Neural cell (in vitro differentiated cells): Measurements from ENCODE around the gene ITGB2. TPM values are rescaled to one million over a fixed set of nuclear protein-coding genes. Genes with fewer than 3 reads are reported as not detected.

Source experiments
- H2AFZ ChIP-seq: fragments of 200-600, 300-800 bp; sonication (generic), shearing (Covaris generic); 2 replicates; pipeline ENCODE4 v1.6.0; 2014; ENCODE audit warnings: low read depth, mild to moderate bottlenecking, antibody characterized with exemption, low read length, moderate library complexity
- H3F3A ChIP-seq: fragments of 200-600 bp; shearing (Covaris generic); 2 replicates; pipeline ENCODE4 v1.6.1; 2016; ENCODE audit warnings: mild to moderate bottlenecking, moderate library complexity, mixed read lengths, antibody characterized with exemption, low read length; ENCODE audit not compliant: insufficient read depth, poor library complexity, severe bottlenecking
- H3K27ac ChIP-seq: fragments of 200-600, 300-800 bp; sonication (generic), shearing (Covaris generic); 2 replicates; pipeline ENCODE4 v1.5.1; 2014; ENCODE audit warnings: mild to moderate bottlenecking, low read length, moderate library complexity
- H3K27me3 ChIP-seq: fragments of 300-800, 200-600 bp; sonication (generic), shearing (Covaris generic); 2 replicates; pipeline ENCODE4 v1.6.0; 2014; ENCODE audit warnings: mild to moderate bottlenecking, low read depth, low read length, moderate library complexity; ENCODE audit not compliant: insufficient read depth
- H3K36me3 ChIP-seq: fragments of 300-800, 200-600 bp; sonication (generic), shearing (Covaris generic); 2 replicates; pipeline ENCODE4 v1.5.1; 2014; ENCODE audit warnings: mild to moderate bottlenecking, antibody characterized with exemption, low read length, moderate library complexity; ENCODE audit not compliant: insufficient read depth
- H3K4me2 ChIP-seq: fragments of 300-800, 200-600 bp; sonication (generic), shearing (Covaris generic); 2 replicates; pipeline ENCODE4 v1.6.0; 2014; ENCODE audit warnings: mild to moderate bottlenecking, low read length
- H3K4me3 ChIP-seq: fragments of 300-800, 200-600 bp; sonication (generic), shearing (Covaris generic); 2 replicates; pipeline ENCODE4 v1.5.1; 2014; ENCODE audit warnings: mild to moderate bottlenecking, low read length, moderate library complexity
- H3K79me2 ChIP-seq: fragments of 200-600 bp; shearing (Covaris generic); replicated peaks from 2 replicates; pipeline ENCODE4 v1.6.0; 2014; ENCODE audit warnings: mild to moderate bottlenecking, low read length, moderate library complexity; ENCODE audit not compliant: insufficient read depth
- H3K9ac ChIP-seq: fragments of 300-800, 200-600 bp; sonication (generic), shearing (Covaris generic); 2 replicates; pipeline ENCODE4 v1.6.1; 2016; ENCODE audit warnings: mild to moderate bottlenecking, low read length, mixed read lengths
- H3K9me2 ChIP-seq: fragments of 200-600 bp; shearing (Covaris generic); 2 replicates; pipeline ENCODE4 v1.6.1; 2016; ENCODE audit warnings: mild to moderate bottlenecking, low read length, mixed read lengths; ENCODE audit not compliant: insufficient read depth
- H3K9me3 ChIP-seq: fragments of 200-600, 300-800 bp; sonication (generic), shearing (Covaris generic); 2 replicates; pipeline ENCODE4 v1.6.1; 2016; ENCODE audit warnings: mild to moderate bottlenecking, mixed run types, low read length, moderate library complexity, mixed read lengths
- H4K20me1 ChIP-seq: fragments of 200-600 bp; shearing (Covaris generic); 2 replicates; pipeline ENCODE4 v1.6.1; 2016; ENCODE audit warnings: mild to moderate bottlenecking, mixed run types; ENCODE audit not compliant: insufficient read depth
- EP300 ChIP-seq: fragments of 450-650 bp; conservative IDR thresholded peaks from 2 replicates; pipeline ENCODE4 v1.6.1; 2014; ENCODE audit warnings: antibody characterized with exemption, mild to moderate bottlenecking, moderate library complexity; ENCODE audit not compliant: poor library complexity, severe bottlenecking
- EZH2 ChIP-seq: fragments of 200-600, 300-800 bp; shearing (Covaris generic), sonication (generic); IDR thresholded peaks from 2 replicates; pipeline ENCODE4 v1.6.1; 2014; ENCODE audit warnings: antibody characterized with exemption, low read length, borderline replicate concordance, mild to moderate bottlenecking; ENCODE audit not compliant: insufficient read depth, poor library complexity, severe bottlenecking
- MXI1 ChIP-seq: fragments of 450-650 bp; conservative IDR thresholded peaks from 2 replicates; pipeline ENCODE4 v1.6.1; 2014; ENCODE audit warnings: antibody characterized with exemption, mild to moderate bottlenecking; ENCODE audit not compliant: poor library complexity, severe bottlenecking
- RAD21 ChIP-seq: fragments of 450-650 bp; conservative IDR thresholded peaks from 2 replicates; pipeline ENCODE4 v1.6.1; 2014; ENCODE audit warnings: antibody characterized with exemption, mild to moderate bottlenecking, moderate library complexity
- SMC3 ChIP-seq: fragments of 450-650 bp; conservative IDR thresholded peaks from 2 replicates; pipeline ENCODE4 v1.6.1; 2014; ENCODE audit warnings: antibody characterized with exemption, mild to moderate bottlenecking, moderate library complexity; ENCODE audit not compliant: poor library complexity
- TAF1 ChIP-seq: IDR thresholded peaks from 2 replicates; pipeline ENCODE4 v1.6.1; 2012; ENCODE audit warnings: low read depth
- polyA minus RNA-seq: library from RNA; depleted of rRNA, polyadenylated mRNA; stranded (reverse); fragments of >200 nt; gene quantifications from 2 replicates; pipeline ENCODE4 v1.2.3, GENCODE V29; 2014
- polyA plus RNA-seq: library from polyadenylated mRNA; depleted of rRNA; stranded (reverse); fragments of >200 nt; gene quantifications from 2 replicates; pipeline ENCODE4 v1.2.3, GENCODE V29; 2014
- TF ChIP-seq, protein P1 (sequence below): IDR thresholded peaks from 2 replicates; pipeline ENCODE4 v1.6.1; 2012; ENCODE audit warnings: borderline replicate concordance
- TF ChIP-seq, protein P2 (sequence below): fragments of 450-650 bp; IDR thresholded peaks from 2 replicates; pipeline ENCODE4 v1.5.1; 2014; ENCODE audit warnings: antibody characterized with exemption, mild to moderate bottlenecking, moderate library complexity; ENCODE audit not compliant: poor library complexity, severe bottlenecking

ITGB2 gene
- polyA plus RNA-seq (not detected in 2 replicates), polyA minus RNA-seq (not detected in 2 replicates)

DNA sequence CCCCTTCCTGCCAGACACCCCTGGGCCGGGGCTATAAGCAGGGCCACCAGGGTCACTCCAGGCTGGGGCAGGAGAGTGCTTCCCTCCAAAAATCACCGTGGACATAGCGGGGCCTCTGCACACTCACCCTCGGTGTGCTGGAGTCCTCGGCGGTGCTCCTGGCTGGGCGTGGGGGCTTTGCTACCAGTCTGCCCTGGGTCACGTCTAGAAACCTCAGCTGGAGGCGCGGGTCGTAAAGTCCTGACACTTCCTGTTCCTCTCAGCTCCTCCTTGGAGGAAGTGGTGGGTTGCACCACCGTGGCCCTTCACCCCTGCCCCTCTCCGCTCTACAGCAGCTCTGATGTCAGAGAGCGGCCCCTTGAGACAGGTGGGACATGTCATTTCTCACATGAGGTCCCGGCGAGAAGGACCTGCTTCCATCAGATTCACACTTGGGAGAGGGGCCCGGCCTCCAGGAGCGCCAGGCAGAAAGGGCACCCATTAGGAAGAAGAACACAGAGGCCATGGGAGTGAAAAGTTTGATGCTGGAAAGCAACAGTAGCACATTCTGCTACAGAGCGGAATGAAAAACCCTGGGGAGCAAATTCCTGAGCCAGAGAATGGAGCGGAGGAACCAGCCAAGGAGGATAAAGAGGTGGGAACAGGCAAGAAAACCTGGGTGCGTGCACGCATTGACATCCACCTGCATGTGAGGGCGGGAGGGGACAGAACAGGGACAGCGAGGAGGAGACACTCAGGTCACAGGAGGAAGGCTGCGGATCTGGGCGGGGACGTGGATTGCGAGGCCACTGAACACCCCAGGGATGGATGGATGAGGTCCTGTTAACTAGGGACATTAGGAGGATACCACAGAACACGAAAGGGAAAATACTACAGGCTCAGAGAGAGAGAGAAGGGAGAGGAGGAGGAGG lies at the start of gene ITGB2:
ITGB2 (minus strand) TSS at position 206 of the 911 bp plus-strand sequence. CDS start 10,117 bp downstream, outside the sequence.
- H3K9ac ChIP-seq, result no peak within 1 kb of the TSS
- TF ChIP-seq, protein P1, sequence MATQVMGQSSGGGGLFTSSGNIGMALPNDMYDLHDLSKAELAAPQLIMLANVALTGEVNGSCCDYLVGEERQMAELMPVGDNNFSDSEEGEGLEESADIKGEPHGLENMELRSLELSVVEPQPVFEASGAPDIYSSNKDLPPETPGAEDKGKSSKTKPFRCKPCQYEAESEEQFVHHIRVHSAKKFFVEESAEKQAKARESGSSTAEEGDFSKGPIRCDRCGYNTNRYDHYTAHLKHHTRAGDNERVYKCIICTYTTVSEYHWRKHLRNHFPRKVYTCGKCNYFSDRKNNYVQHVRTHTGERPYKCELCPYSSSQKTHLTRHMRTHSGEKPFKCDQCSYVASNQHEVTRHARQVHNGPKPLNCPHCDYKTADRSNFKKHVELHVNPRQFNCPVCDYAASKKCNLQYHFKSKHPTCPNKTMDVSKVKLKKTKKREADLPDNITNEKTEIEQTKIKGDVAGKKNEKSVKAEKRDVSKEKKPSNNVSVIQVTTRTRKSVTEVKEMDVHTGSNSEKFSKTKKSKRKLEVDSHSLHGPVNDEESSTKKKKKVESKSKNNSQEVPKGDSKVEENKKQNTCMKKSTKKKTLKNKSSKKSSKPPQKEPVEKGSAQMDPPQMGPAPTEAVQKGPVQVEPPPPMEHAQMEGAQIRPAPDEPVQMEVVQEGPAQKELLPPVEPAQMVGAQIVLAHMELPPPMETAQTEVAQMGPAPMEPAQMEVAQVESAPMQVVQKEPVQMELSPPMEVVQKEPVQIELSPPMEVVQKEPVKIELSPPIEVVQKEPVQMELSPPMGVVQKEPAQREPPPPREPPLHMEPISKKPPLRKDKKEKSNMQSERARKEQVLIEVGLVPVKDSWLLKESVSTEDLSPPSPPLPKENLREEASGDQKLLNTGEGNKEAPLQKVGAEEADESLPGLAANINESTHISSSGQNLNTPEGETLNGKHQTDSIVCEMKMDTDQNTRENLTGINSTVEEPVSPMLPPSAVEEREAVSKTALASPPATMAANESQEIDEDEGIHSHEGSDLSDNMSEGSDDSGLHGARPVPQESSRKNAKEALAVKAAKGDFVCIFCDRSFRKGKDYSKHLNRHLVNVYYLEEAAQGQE, result no peak
- TF ChIP-seq EP300 (no peak), EZH2 (no peak)
- TF ChIP-seq, protein P2, sequence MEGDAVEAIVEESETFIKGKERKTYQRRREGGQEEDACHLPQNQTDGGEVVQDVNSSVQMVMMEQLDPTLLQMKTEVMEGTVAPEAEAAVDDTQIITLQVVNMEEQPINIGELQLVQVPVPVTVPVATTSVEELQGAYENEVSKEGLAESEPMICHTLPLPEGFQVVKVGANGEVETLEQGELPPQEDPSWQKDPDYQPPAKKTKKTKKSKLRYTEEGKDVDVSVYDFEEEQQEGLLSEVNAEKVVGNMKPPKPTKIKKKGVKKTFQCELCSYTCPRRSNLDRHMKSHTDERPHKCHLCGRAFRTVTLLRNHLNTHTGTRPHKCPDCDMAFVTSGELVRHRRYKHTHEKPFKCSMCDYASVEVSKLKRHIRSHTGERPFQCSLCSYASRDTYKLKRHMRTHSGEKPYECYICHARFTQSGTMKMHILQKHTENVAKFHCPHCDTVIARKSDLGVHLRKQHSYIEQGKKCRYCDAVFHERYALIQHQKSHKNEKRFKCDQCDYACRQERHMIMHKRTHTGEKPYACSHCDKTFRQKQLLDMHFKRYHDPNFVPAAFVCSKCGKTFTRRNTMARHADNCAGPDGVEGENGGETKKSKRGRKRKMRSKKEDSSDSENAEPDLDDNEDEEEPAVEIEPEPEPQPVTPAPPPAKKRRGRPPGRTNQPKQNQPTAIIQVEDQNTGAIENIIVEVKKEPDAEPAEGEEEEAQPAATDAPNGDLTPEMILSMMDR, result no peak
- H3K4me3 ChIP-seq, result no peak within 1 kb of the TSS
- H3K79me2 ChIP-seq, result no peaks in the 10 kb centered on the region
- no peaks in the 10 kb centered on the region for H3K9me2 ChIP-seq
- no peak within 1 kb of the TSS for H3K27ac ChIP-seq
- H4K20me1 ChIP-seq, result no peaks in the 10 kb centered on the region
- peaks cover 5% of the 10 kb centered on the region for H3K9me3 ChIP-seq
- H2AFZ ChIP-seq, result no peak within 1 kb of the TSS
- H3F3A ChIP-seq, result no peaks in the 10 kb centered on the region
- H3K36me3 ChIP-seq, result no peaks in the 10 kb centered on the region
- no peak within 1 kb of the TSS for H3K4me2 ChIP-seq
- H3K27me3 ChIP-seq, result peaks cover 86% of the 10 kb centered on the region

DNA sequence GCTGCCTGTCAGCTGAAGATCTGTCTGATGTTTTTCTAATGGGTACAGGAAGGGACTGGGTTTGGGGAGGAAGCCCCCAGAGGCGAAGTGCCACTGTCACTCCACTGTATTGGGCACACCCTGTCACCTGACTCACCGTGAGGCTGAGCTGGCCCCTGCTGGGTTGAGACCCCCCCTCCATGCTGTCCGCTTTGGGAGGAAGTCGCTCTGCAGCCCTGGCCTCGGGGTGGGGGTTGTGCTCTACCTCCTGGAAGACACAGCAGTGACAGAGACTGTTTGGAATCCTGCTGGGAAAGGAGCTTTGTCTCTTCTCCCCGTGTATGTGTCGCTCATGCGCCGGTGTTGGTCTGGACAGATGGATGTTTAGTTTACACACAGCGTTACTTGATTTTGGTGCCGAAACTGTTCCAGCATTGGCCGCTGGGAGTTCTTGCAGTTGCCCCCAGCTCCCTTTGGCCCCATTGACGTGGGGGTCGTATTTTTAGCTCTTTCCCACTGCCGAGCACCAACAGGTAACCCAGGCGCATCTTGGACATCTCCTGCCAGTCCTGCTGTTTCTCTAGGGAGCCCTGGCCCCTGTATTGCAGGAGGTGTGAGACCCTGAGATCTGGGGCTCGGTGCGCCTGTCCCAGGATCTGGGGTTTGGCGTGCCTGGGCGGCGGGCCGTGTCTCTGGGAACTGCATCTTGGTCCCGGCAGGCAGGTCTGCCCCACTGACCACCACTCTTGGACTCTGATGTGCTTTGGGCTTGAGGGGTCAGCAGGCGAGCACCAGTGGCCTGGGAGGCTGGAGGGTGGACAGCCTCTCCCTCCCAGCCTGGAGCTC lies 49.4 kb upstream of the ITGB2 start:
- no peaks in the 10 kb centered on the region for H3F3A ChIP-seq
- no peaks in the 10 kb centered on the region for H4K20me1 ChIP-seq
- no peaks in the 10 kb centered on the region for H3K36me3 ChIP-seq
- no peak overlapping the region for H3K4me2 ChIP-seq
- no peak overlapping the region for H3K9ac ChIP-seq
- no peak overlapping the region for H3K4me3 ChIP-seq
- no peak for TF ChIP-seq SMC3
- no peak for TF ChIP-seq RAD21
- no peak for TF ChIP-seq MXI1
- TF ChIP-seq, protein P1, result no peak
- TF ChIP-seq, protein P2, result no peak
- TF ChIP-seq EP300, result no peak
- no peak for TF ChIP-seq TAF1
- no peaks in the 10 kb centered on the region for H3K9me3 ChIP-seq
- H3K27me3 ChIP-seq, result no peaks in the 10 kb centered on the region
- H3K9me2 ChIP-seq, result no peaks in the 10 kb centered on the region
- H3K27ac ChIP-seq, result no peak overlapping the region
- H3K79me2 ChIP-seq, result no peaks in the 10 kb centered on the region
- no peak overlapping the region for H2AFZ ChIP-seq
